Choroid plexus epithelial cell (primary cell): ENCODE measurements around the gene FOLH1.
"Not testable (repeated sequence)": the region's sequence is repeated elsewhere in the genome, so short reads cannot be mapped to it uniquely, and the experiment has no call there.

Source experiments
- DNase-seq: peaks from one replicate; pipeline ENCODE4 v3.0.0-alpha.2; 2010; ENCODE audit warnings: low read depth
- H3K4me3 ChIP-seq: 2 replicates; pipeline ENCODE4 v1.5.1; 2011; ENCODE audit warnings: low read depth, mild to moderate bottlenecking, control low read depth, low read length, moderate library complexity
- CTCF ChIP-seq: conservative IDR thresholded peaks from 2 replicates; pipeline ENCODE4 v1.5.1; 2011; ENCODE audit warnings: low read depth, mild to moderate bottlenecking, control low read depth, inconsistent platforms, low read length, moderate library complexity

The FOLH1 gene

GRCh38 chr11:49151211-49151610 lies 57.2 kb downstream of the FOLH1 start:
- H3K4me3 ChIP-seq: no peak overlapping the region
- DNase-seq: no peak
- no peak for TF ChIP-seq CTCF

GRCh38 chr11:49102356-49102755 lies 106.0 kb downstream of the FOLH1 start:
- not testable (repeated sequence) for DNase-seq, H3K4me3 ChIP-seq
